CD4-positive, alpha-beta T cell treated with Interleukin-4 for 4 hours (primary cell): ENCODE data around the gene ID1.
"Not testable (repeated sequence)": the region's sequence is repeated elsewhere in the genome, so short reads cannot be mapped to it uniquely, and the experiment has no call there.

ENCODE experiments used
- DNase-seq: peaks from one replicate; pipeline ENCODE4 v3.0.0-alpha.2; 2020

ID1 gene

GRCh38 chr20:31638816-31639215 is 33.7 kb downstream of the ID1 start:
- DNase-seq: no peak

GRCh38 chr20:31640259-31640658 is 35.2 kb downstream of the ID1 start:
- no peak for DNase-seq

GRCh38 chr20:31641391-31641790 is 36.3 kb downstream of the ID1 start:
- DNase-seq: no peak

- DNase-seq: no peak
Observed at GRCh38 chr20:31642837-31643236, 37.7 kb downstream of the ID1 start.

- DNase-seq: no peak
Observed at GRCh38 chr20:31643522-31643921, 38.4 kb downstream of the ID1 start.

- no peak for DNase-seq
Observed at GRCh38 chr20:31644701-31645100, 39.6 kb downstream of the ID1 start.

- DNase-seq: not testable (repeated sequence)
Observed at GRCh38 chr20:31648104-31648503, 43.0 kb downstream of the ID1 start.

- no peak for DNase-seq
Observed at GRCh38 chr20:31652917-31653396, 47.9 kb downstream of the ID1 start.

GRCh38 chr20:31653561-31653960 is 48.5 kb downstream of the ID1 start:
- DNase-seq: no peak

GRCh38 chr20:31654534-31654933 is 49.4 kb downstream of the ID1 start:
- no peak for DNase-seq
